Skeletal muscle tissue (tissue), 1 donor: Measurements from ENCODE around the gene NME9. TPM values are rescaled to one million over a fixed set of nuclear protein-coding genes. Genes with fewer than 3 reads are reported as not detected.

Source experiments
- total RNA-seq: library from RNA; depleted of rRNA; stranded (reverse); fragments of >200 nt; gene quantifications from one replicate; pipeline ENCODE4 v1.2.3, GENCODE V29; 2014

NME9 gene
- total RNA-seq, 1 donor from 2014 or later = not detected

Other genes with a start within 250 kb of the NME9 start
- 13.6 TPM for gene DZIP1L, start 214.2 kb downstream of the NME9 start, total RNA-seq
- not detected for gene A4GNT, start 197.5 kb downstream of the NME9 start, total RNA-seq
- gene DBR1, start 154.9 kb downstream of the NME9 start, total RNA-seq = 17.2 TPM
- 60.5 TPM for gene ARMC8, start 142.6 kb downstream of the NME9 start, total RNA-seq
- 28.7 TPM for gene MRAS, start 18.7 kb upstream of the NME9 start, total RNA-seq
- 14.1 TPM for gene ESYT3, start 104.8 kb upstream of the NME9 start, total RNA-seq